KBM-7 (cell line): ENCODE results near the gene PLD1.

ENCODE experiments used
- DNase-seq: peaks from one replicate; pipeline ENCODE4 v3.0.0-alpha.2; 2015
- in situ Hi-C: fragments of 300-500 bp; cut with MboI; formaldehyde crosslinking; loops from 2 replicates; pipeline ENCODE4 v1.14.3; 2020; ENCODE audit warnings: low sequenced_read_pairs, low pct_unique_long_range_greater_than_20kb, mixed read lengths

The PLD1 gene

DNA sequence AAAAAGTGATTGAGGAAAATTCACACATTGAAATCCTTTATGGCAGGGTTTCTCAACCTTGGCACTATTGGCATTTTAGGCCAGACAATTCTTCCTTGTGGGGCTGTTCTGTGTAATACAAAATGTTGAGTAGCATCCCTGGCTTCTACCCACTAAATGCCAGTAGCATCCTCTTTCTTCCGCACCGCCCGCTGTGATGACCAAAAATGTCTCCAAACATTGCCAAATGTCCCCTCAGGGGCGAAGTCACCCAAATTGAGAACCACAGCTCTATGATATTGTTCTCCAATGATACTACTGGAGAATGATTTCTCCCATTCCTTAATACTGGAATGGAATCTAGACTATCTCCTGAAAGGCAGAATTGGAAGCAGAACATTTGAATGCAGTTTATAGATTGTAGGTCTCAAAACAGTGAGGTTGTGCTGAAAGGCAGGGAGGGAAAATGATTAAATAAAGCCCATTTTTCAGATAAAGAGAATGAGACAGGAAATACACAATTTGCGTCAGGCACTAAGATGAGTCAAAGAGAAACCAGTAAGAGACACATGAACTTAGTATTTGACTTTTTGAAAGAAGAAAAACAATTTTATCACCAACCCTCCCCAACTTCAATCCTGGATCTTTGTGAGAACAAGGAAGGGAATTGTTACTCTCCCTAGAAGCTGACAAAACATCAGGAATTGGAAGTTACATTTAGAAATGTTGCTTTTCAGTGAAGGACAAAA is 248.5 kb downstream of the PLD1 start:
- in situ Hi-C loops: loop anchor here (25.0 kb wide), 1 partner anchor 399 kb away; no protein-coding TSS in a partner anchor

DNA sequence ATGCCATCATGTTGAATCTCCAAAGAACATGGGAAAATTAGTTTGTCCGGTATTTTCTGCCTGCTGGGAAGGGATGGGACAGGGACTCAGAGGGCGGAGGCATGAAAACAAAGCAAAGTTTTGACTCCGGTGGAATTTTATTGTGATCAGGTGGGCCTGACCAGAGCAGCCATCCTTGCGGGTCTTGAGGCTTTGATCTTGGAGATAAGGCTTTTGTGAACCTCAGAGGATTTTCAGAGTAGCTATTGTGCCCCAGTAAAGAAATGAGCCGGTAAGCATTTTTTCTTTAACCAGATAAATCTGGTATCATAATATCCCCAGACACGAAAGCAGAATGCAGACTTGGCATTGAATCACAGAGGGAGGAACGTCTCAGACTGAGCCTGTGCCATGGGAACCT is 250.7 kb downstream of the PLD1 start:
- no peak for DNase-seq
- in situ Hi-C loops: loop anchor here (25.0 kb wide), 1 partner anchor 397 kb away; no protein-coding TSS in a partner anchor

More for the DNA sequence above, 248.5 kb downstream of the PLD1 start:
- DNase-seq: no peak

DNA sequence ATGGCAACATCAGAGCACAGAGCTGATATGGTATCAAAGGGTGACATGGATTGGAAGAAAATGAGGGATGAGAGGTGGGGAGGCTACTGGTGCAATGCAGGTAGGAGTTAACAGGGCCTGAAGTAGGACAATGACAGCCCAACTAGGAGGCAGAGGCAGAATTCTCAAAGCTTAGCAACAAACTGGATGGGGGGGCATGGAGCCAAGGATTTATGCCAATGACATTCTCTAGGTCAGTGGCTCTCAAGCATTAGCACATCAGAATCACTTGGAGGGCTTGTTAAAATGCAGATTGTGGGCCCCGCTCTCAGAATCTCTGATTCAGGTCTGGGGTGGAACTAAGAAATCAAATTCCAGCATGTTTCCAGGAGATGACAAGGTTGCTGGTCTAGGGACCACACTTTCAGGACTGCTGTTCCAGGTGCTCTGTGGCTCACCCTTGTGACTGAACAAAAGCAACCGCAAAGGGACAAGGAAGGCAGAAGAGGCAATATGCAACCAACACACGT is 252.0 kb downstream of the PLD1 start:
- in situ Hi-C loops: loop anchor here (25.0 kb wide), 1 partner anchor 396 kb away; no protein-coding TSS in a partner anchor
- no peak for DNase-seq

DNA sequence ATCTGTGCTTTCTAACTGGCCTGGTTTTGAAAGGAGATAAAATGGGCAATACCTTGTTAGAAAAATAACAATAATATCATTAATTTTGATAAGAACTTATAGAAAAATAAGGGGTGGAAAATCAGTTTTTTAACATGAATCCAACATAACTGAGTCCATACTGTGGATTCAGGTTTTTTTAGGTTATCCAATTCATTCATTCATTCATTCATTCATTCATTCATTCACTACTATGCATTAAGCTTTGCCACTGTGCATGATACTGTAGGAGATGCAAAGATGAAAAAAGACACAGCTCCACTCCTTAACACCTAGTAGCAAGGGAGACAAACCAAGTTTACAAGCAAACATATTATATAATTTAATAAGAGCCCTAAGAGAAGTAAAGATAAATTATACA is 253.1 kb downstream of the PLD1 start:
- DNase-seq: no peak
- in situ Hi-C loops: loop anchor here (25.0 kb wide), 1 partner anchor 395 kb away; no protein-coding TSS in a partner anchor

DNA sequence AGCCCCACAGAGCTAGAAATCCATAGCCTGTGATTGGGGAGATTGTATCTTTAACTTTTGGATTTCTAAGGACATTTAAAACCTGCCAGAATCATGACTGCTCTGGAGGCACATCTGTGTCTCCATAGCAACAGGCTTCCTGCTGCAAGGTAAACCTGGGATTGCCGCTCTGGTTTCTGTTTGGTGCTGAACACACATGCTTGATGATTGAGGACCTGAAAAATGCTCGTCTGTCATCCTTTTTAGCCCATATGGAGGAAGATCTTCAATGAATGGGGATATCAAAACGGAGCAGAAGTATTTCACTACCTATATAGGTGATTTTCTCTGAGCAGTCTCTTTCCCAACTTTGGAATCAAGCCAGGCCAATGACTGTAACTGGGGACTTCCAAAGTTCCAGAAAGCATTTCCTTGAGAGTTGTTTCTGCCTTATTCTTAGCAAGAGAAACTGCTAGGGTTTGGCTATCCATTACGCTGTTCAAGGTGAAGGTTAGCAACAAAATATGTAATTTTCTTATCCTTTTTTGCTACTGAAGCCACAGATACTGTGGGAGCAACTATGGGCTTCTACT is 253.6 kb downstream of the PLD1 start:
- DNase-seq: no peak

DNA sequence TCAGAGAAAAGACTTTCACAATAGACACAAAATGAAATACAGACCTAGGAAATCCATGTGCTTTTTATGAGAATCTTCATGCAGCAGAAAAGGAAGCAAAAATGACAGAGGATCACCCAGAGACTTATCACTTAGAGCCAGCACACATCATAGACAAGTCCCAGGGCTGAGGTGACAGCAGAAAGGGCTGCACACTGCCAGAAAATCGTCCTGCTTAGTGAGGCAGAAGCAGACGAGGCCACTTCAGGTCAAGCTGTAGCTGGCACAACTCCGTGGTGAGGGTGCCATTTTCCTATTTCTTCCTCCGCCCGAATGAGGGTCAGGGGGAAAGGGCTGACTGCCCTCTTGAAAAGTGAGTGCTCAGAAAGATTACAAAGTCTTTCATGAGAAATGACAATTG is 254.1 kb downstream of the PLD1 start:
- DNase-seq: no peak

More for the DNA sequence above, 253.6 kb downstream of the PLD1 start:
- in situ Hi-C loops: loop anchor here (25.0 kb wide), 1 partner anchor 394 kb away; no protein-coding TSS in a partner anchor

DNA sequence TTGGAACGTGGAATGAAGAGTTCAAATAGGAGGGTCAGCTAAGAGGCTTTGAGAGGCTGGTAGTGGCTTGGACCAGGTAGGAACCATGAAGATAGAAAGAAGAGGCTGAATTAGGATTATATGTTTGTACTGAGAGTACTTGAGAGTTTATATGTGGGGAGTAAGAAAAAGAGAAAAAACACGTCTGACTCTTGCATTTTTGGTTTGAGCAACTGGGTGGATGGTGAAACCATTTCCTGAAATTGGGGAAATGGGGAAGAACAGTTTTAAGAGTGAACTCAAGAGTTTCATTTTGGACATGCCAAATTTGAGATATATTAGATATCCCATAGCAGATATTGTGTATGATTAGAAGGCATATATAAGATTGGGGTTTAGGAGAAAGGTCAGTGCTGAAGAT is 257.2 kb downstream of the PLD1 start:
- in situ Hi-C loops: loop anchor here (25.0 kb wide), 1 partner anchor 391 kb away; no protein-coding TSS in a partner anchor
- DNase-seq: peak; percentile 38

More for the DNA sequence above, 254.1 kb downstream of the PLD1 start:
- in situ Hi-C loops: loop anchor here (25.0 kb wide), 1 partner anchor 394 kb away; no protein-coding TSS in a partner anchor

DNA sequence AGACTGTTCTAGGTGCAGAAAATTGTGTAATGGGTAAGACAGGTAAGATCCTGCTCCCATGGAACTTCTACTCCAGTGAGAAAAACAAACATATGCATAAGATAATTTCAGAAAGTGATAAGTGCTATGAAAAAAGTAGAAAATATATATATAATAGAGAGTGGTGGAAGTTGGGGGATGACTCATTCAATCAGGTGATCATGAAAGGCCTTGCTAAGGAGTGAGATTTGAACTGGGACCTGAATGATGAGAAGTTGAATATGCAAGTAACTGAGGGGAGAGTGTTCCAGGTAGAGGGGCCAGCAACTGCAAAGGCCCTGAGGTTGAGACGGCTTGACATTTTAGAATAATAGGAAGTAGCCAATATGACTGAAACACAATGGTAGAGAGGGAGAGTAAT is 257.8 kb downstream of the PLD1 start:
- in situ Hi-C loops: loop anchor here (25.0 kb wide), 1 partner anchor 390 kb away; no protein-coding TSS in a partner anchor
- no peak for DNase-seq

DNA sequence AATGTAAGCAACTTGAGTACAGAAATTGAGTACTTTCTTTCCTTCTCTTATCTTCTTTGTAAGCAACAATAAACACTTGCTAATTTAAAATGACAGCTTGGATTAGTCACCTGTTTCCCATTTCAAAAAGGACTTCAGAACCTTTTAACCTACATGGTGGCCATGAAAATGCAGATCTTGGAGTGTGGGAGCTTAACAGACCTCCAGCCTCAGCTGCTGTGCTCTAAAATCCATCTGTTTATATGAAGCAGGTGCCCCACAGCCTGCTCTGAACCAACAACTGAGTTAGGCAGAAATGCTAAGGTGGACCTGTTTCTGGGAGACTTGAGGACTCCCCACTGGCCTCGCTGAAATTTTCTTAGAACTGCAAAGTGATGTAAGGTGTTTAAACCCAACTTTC is 259.0 kb downstream of the PLD1 start:
- no peak for DNase-seq
- in situ Hi-C loops: loop anchor here (25.0 kb wide), 1 partner anchor 389 kb away; no protein-coding TSS in a partner anchor
